ENCODE measurements around the gene TTC16.

TTC16 gene

GRCh38 chr9:127698985-127699670, 16.8 kb upstream of the TTC16 start:
- DNase-seq: peak; percentile 56

GRCh38 chr9:127700140-127700539, 15.7 kb upstream of the TTC16 start:
- no peak for DNase-seq

GRCh38 chr9:127700594-127701255, 15.2 kb upstream of the TTC16 start:
- no peak for DNase-seq

GRCh38 chr9:127703289-127703946, 12.5 kb upstream of the TTC16 start:
- DNase-seq: no peak

- no peak for DNase-seq
These were observed 10.1 kb upstream of the TTC16 start for GRCh38 chr9:127705577-127706379.

GRCh38 chr9:127706836-127707241, 9.0 kb upstream of the TTC16 start, which contains the start of gene CFAP157:
Gene CFAP157 (plus strand): TSS chr9:127706988. CDS start chr9:127707032, 44 bp downstream.
- no peak for DNase-seq

GRCh38 chr9:127707766-127708165, 8.1 kb upstream of the TTC16 start:
- DNase-seq: no peak

- no peak for DNase-seq
These were observed 6.8 kb upstream of the TTC16 start for GRCh38 chr9:127708952-127709587.

- DNase-seq: no peak
These were observed 5.6 kb upstream of the TTC16 start for GRCh38 chr9:127710204-127710783.

- no peak for DNase-seq
These were observed 4.6 kb upstream of the TTC16 start for GRCh38 chr9:127711226-127711701.

GRCh38 chr9:127711831-127712274, 4.0 kb upstream of the TTC16 start:
- DNase-seq: peak; percentile 32

GRCh38 chr9:127712371-127712770, 3.5 kb upstream of the TTC16 start:
- no peak for DNase-seq

GRCh38 chr9:127712867-127713266, 3.0 kb upstream of the TTC16 start:
- DNase-seq: no peak

- no peak for DNase-seq
These were observed 1.7 kb upstream of the TTC16 start for GRCh38 chr9:127714020-127714750.

GRCh38 chr9:127714951-127715469, 869 bp upstream of the TTC16 start:
- DNase-seq: no peak

- no peak for DNase-seq
These were observed 533 bp downstream of the TTC16 start for GRCh38 chr9:127716412-127716811.

- DNase-seq: no peak
These were observed 1.9 kb downstream of the TTC16 start for GRCh38 chr9:127717766-127718165.

GRCh38 chr9:127720031-127720864, 4.4 kb downstream of the TTC16 start:
- no peak for DNase-seq

- no peak for DNase-seq
These were observed 5.0 kb downstream of the TTC16 start for GRCh38 chr9:127720865-127721227.

- no peak for DNase-seq
These were observed 5.5 kb downstream of the TTC16 start for GRCh38 chr9:127721391-127721821.

Measured in NCI-H1092 (cell line).